ENCODE measurements around the gene ADAM10. TPM values are rescaled to one million over a fixed set of nuclear protein-coding genes. Genes with fewer than 3 reads are reported as not detected.

ADAM10 gene
- total and polyA plus RNA-seq, 2 of the 8 experiments (the other 6 are each of a cell fraction or from before 2014, with no cell fraction given): 46.5 to 163 TPM

- TF ChIP-seq CHD7 (IDR thresholded peaks at IDR 0.05; ENCODE audit: insufficient replicate concordance, low read length): no peak
- TF ChIP-seq CBX8 (IDR thresholded peaks at IDR 0.05; ENCODE audit: borderline replicate concordance, low read depth, low read length): no peak
- TF ChIP-seq RAD21 (IDR thresholded peaks at IDR 0.05 in 1 of 2, conservative IDR thresholded peaks at IDR 0.05 in 1 of 2; ENCODE audit: low read depth in 2 of 2, low read length in 2 of 2): no peak
- TF ChIP-seq BACH1 (IDR thresholded peaks at IDR 0.05; ENCODE audit: low read length): no peak
- no peak for TF ChIP-seq EP300 (IDR thresholded peaks at IDR 0.05; ENCODE audit: borderline replicate concordance in 1 of 2, low read depth in 2 of 2, low read length in 2 of 2)
- no peak for TF ChIP-seq EZH2 (IDR thresholded peaks at IDR 0.05; ENCODE audit: low read depth, low read length, severe bottlenecking)
- no peak for TF ChIP-seq HDAC2 (IDR thresholded peaks at IDR 0.05; ENCODE audit: borderline replicate concordance in 1 of 2, low read depth in 2 of 2, low read length in 2 of 2)
- TF ChIP-seq HDAC6 (IDR thresholded peaks at IDR 0.05; ENCODE audit: low read depth, low read length): no peak
Observed at GRCh38 chr15:58773024-58773423, 23.5 kb upstream of the ADAM10 start (continued).

Measured in H1 (cell line).